K562 (cell line): ENCODE data around the gene CFAP54. TPM values are rescaled to one million over a fixed set of nuclear protein-coding genes. Genes with fewer than 3 reads are reported as not detected.

Experiments
- ATAC-seq: fragments of 200-7000 bp; cut with Tn5 transposase; 3 replicates; pipeline ENCODE4 v1.9.1; 2020; ENCODE audit warnings: moderate library complexity
- BruUV-seq: library from RNA; stranded (reverse); fragments of 400-500 nt; replicated peaks from 2 replicates; lab custom pipeline; 2021; lab: Mats Ljungman, UMichigan
- CTCF ChIA-PET: fragments of 300-600 bp; formaldehyde crosslinking; extraction: SDS; loops from one replicate; lab custom pipeline; 2021; ENCODE audit warnings: low intra/inter-chr PET ratio; lab: Yijun Ruan, JAX
- POLR2A ChIA-PET: fragments of 300-600, 350-650 bp; sonication (Branson Sonifier 250); formaldehyde crosslinking; extraction: SDS; loops from one replicate; lab custom pipeline; 2021; ENCODE audit warnings: antibody characterized with exemption, inconsistent platforms; lab: Yijun Ruan, JAX
- DNase-seq, 4 experiments: peaks; one replicate each; pipeline versions ENCODE4 v3.0.0 to v3.0.0-alpha.2; 2011 to 2018; ENCODE audit warnings: low spot score in 3 of 4, mixed read lengths in 3 of 4; ENCODE audit errors: extremely low read depth in 1 of 4
- FAIRE-seq: peaks from 2 replicates; lab custom pipeline; 2011; peaks lifted over from hg19 to GRCh38; lab: Jason Lieb, UNC
- H2AFZ ChIP-seq: 2 replicates; pipeline ENCODE4 v1.6.0; 2011; ENCODE audit warnings: low read depth, low read length, control low read depth, inconsistent platforms
- H3K27ac ChIP-seq: fragments of 200-600 bp; 3 replicates; pipeline ENCODE4 v1.8.0; 2011; ENCODE audit warnings: low read depth, mild to moderate bottlenecking, control low read depth, inconsistent platforms, low read length, moderate library complexity, mixed read lengths; ENCODE audit errors: extremely low read depth
- H3K27me3 ChIP-seq, 2 experiments: fragments of 300-600 bp in 1 of 2; 2 replicates in 1 of 2; 3 replicates in 1 of 2; pipeline versions ENCODE4 v1.6.0 to v1.8.0; 2011; ENCODE audit warnings: inconsistent platforms in 2 of 2, low read length in 2 of 2, mild to moderate bottlenecking in 1 of 2, mixed read lengths in 1 of 2, moderate library complexity in 1 of 2; ENCODE audit not compliant: control insufficient read depth in 2 of 2, insufficient read depth in 2 of 2
- H3K36me3 ChIP-seq: fragments of 300-600 bp; 3 replicates; pipeline ENCODE4 v1.8.0; 2011; ENCODE audit warnings: mild to moderate bottlenecking, low read length, inconsistent platforms; ENCODE audit not compliant: control insufficient read depth, insufficient read depth
- H3K4me1 ChIP-seq, 2 experiments: fragments of 200-600 bp in 1 of 2; replicated peaks in 1 of 2; 2 replicates in 1 of 2; 3 replicates in 1 of 2; pipeline versions ENCODE4 v1.5.1 to v1.8.0; 2011; ENCODE audit warnings: inconsistent platforms in 2 of 2, low read length in 2 of 2, mild to moderate bottlenecking in 1 of 2, mixed read lengths in 1 of 2, moderate library complexity in 1 of 2; ENCODE audit not compliant: control insufficient read depth in 2 of 2, insufficient read depth in 2 of 2
- H3K4me2 ChIP-seq: 2 replicates; pipeline ENCODE4 v1.6.1; 2011; ENCODE audit warnings: low read length, control low read depth, inconsistent platforms, mixed read lengths; ENCODE audit not compliant: insufficient read depth
- H3K4me3 ChIP-seq: fragments of 200-600 bp; sonication (generic), shearing (Covaris generic); 2 replicates; pipeline ENCODE4 v1.5.1; 2016; ENCODE audit warnings: control low read depth, inconsistent platforms
- H3K79me2 ChIP-seq: fragments of 200-600 bp; 3 replicates; pipeline ENCODE4 v1.8.0; 2011; ENCODE audit warnings: low read length, inconsistent platforms; ENCODE audit not compliant: control insufficient read depth, insufficient read depth
- H3K9ac ChIP-seq, 2 experiments: 2 replicates each; pipeline versions ENCODE4 v1.6.0 to v1.6.1; 2011; ENCODE audit warnings: low read depth in 2 of 2, low read length in 2 of 2, control low read depth in 1 of 2, inconsistent platforms in 1 of 2, mild to moderate bottlenecking in 1 of 2, mixed read lengths in 1 of 2; ENCODE audit not compliant: insufficient read depth in 1 of 2
- H3K9me1 ChIP-seq: one replicate; pipeline ENCODE4 v1.6.0; 2011; ENCODE audit warnings: inconsistent platforms, mild to moderate bottlenecking, low read length, moderate library complexity; ENCODE audit not compliant: control insufficient read depth, insufficient read depth
- H3K9me3 ChIP-seq: replicated peaks from 2 replicates; pipeline ENCODE4 v1.5.1; 2011; ENCODE audit warnings: low read depth, low read length, inconsistent platforms; ENCODE audit not compliant: control insufficient read depth, insufficient read depth
- H4K20me1 ChIP-seq: replicated peaks from 2 replicates; pipeline ENCODE4 v1.6.1; 2011; ENCODE audit warnings: low read length, inconsistent platforms, mixed read lengths; ENCODE audit not compliant: control insufficient read depth, insufficient read depth
- ARHGAP35 ChIP-seq: fragments of 450-650 bp; IDR thresholded peaks from 2 replicates; pipeline ENCODE4 v1.6.1; 2018; ENCODE audit not compliant: partially characterized antibody
- BDP1 ChIP-seq: IDR thresholded peaks from 3 replicates; pipeline ENCODE4 v1.6.1; 2011; ENCODE audit not compliant: insufficient read length, insufficient read depth
- HNRNPK ChIP-seq: fragments of 200-400 bp; formaldehyde crosslinking; IDR thresholded peaks from one replicate; pipeline ENCODE4 v1.6.1; 2018; ENCODE audit warnings: mild to moderate bottlenecking, low read depth, low read length; ENCODE audit not compliant: poor library complexity, severe bottlenecking
- MCM3 ChIP-seq: fragments of 450-650 bp; IDR thresholded peaks from 2 replicates; pipeline ENCODE4 v1.6.1; 2016
- POLR2AphosphoS5 ChIP-seq: IDR thresholded peaks from 2 replicates; pipeline ENCODE4 v1.6.1; 2011; ENCODE audit warnings: mild to moderate bottlenecking, low read depth, low read length, moderate library complexity; ENCODE audit not compliant: control insufficient read depth, insufficient read depth
- ZNF311 ChIP-seq: fragments of 250-450 bp; sonication (Bioruptor Pico); IDR thresholded peaks from 2 replicates; pipeline ENCODE4 v1.4.0; 2020; ENCODE audit warnings: mild to moderate bottlenecking, moderate library complexity
- WGBS: fragments of 100-300 bp; shearing (Covaris generic); methylation state at CpG from one replicate; pipeline ENCODE4 v1.1.6; 2016; ENCODE audit warnings: low coverage, mixed read lengths; ENCODE audit not compliant: insufficient coverage; ENCODE audit errors: missing lambda C conversion rate; 5-methylcytosine and 5-hydroxymethylcytosine counted together
- in situ Hi-C: fragments of 300-500 bp; cut with MboI; formaldehyde crosslinking; loops from 4 replicates; pipeline ENCODE4 v1.15.0; 2018; ENCODE audit warnings: inconsistent platforms, mixed read lengths
- intact Hi-C: fragments of 100-400 bp; cut with micrococcal nuclease; formaldehyde crosslinking; loops from 2 replicates; pipeline ENCODE4 v1.14.2; 2022
- polyA plus RNA-seq, 8 experiments: library from polyadenylated mRNA; depleted of rRNA in 4 of 8; stranded (reverse) in 5 of 8; unstranded in 3 of 8; fragments of >200 nt; fragmentation: Nextera tagmentation in 2 of 8; fragmentation: Illumina TruSeq in 1 of 8; extraction: Ambion mirVana in 2 of 8; extraction: Trizol in 1 of 8; gene quantifications; 2 replicates each; pipeline versions ENCODE4 v1.2.1 to v1.2.3, GENCODE V29; 2011 to 2014; ENCODE audit warnings: inconsistent platforms in 1 of 8, missing spikeins in 1 of 8
- total RNA-seq, 7 experiments: library from RNA; depleted of rRNA in 6 of 7; stranded (reverse); fragments of >200 nt in 6 of 7; fragmentation: Illumina TruSeq in 2 of 7; extraction: Trizol in 2 of 7; gene quantifications; 2 replicates each; pipeline versions ENCODE4 v1.2.1 to v1.2.3, GENCODE V29; 2011 to 2021; ENCODE audit warnings: low replicate concordance in 1 of 7
- TF ChIP-seq, protein P1 (sequence below): fragments of 250-450 bp; sonication (Bioruptor Pico); IDR thresholded peaks from 2 replicates; pipeline ENCODE4 v1.8.0; 2022; ENCODE audit warnings: inconsistent platforms, mild to moderate bottlenecking, moderate library complexity, borderline replicate concordance
- TF ChIP-seq, protein P2 (sequence below): fragments of 250-450 bp; sonication (Bioruptor Pico); IDR thresholded peaks from 2 replicates; pipeline ENCODE4 v1.5.0; 2021

Gene CFAP54
- total and polyA plus RNA-seq, 9 of the 15 experiments (the other 6 are each of a cell fraction or from before 2014, with no cell fraction given), result 0.03 to 0.23 (median 0.10) TPM; not detected in 3

DNA sequence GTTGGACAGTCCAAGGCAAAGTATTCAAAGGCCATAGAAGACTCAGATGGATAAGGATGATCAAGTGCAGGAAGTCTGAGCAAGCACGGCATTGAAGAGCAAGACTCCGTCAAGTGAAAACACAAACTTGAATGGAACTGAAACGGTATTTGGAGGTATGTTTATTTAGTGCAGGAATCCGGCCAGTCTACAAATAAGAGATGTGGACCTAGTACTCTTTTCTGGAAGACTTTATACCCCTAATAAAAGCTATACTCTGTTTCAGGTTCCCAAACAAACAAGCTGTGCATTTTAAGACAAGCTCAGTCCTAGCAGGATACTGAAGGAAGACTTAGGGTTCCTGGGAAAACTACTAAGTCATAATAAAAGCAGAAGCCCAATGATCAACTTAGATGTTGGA lies 316.9 kb downstream of the CFAP54 start:
- TF ChIP-seq ZNF311 (CRISPR knock-in tag), result no peak
- no peak for TF ChIP-seq POLR2AphosphoS5
- TF ChIP-seq, protein P1, sequence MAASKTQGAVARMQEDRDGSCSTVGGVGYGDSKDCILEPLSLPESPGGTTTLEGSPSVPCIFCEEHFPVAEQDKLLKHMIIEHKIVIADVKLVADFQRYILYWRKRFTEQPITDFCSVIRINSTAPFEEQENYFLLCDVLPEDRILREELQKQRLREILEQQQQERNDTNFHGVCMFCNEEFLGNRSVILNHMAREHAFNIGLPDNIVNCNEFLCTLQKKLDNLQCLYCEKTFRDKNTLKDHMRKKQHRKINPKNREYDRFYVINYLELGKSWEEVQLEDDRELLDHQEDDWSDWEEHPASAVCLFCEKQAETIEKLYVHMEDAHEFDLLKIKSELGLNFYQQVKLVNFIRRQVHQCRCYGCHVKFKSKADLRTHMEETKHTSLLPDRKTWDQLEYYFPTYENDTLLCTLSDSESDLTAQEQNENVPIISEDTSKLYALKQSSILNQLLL (CRISPR knock-in tag), result no peak
- TF ChIP-seq HNRNPK, result no peak
- no peak for TF ChIP-seq BDP1
- TF ChIP-seq, protein P2, sequence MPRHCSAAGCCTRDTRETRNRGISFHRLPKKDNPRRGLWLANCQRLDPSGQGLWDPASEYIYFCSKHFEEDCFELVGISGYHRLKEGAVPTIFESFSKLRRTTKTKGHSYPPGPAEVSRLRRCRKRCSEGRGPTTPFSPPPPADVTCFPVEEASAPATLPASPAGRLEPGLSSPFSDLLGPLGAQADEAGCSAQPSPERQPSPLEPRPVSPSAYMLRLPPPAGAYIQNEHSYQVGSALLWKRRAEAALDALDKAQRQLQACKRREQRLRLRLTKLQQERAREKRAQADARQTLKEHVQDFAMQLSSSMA (CRISPR knock-in tag), result no peak
- no peak for TF ChIP-seq ARHGAP35
- no peak for TF ChIP-seq MCM3
- TF ChIP-seq, all 486 proteins: peak for 0
- Histone ChIP-seq H3K4me2 (no peak overlapping the region), H3K27ac (no peak overlapping the region), H3K9ac (no peak overlapping the region), H3K9me1 (no peaks in the 10 kb centered on the region), H3K9me3 (0 out of 2 replicates have a peak, but pooled peaks cover 2% of the 10 kb centered on the region), H4K20me1 (no peaks in the 10 kb centered on the region), H3K36me3 (no peaks in the 10 kb centered on the region), H3K4me1 (no peaks in the 10 kb centered on the region), H2AFZ (no peak overlapping the region), H3K79me2 (no peaks in the 10 kb centered on the region), H3K27me3 (no peaks in the 10 kb centered on the region), H3K4me3 (no peak overlapping the region)
- 2% methylated on average over 4 of the region's 4 CpGs for WGBS
- POLR2A ChIA-PET, result no interaction called here
- intact Hi-C loops (no loop called here), in situ Hi-C loops (no loop called here)
- no peak for FAIRE-seq
- CTCF ChIA-PET, result no interaction called here
- no peak for DNase-seq
- BruUV-seq, result no TSS peak
- ATAC-seq, result no peak
